ENCODE measurements around the gene BDKRB2. TPM values are rescaled to one million over a fixed set of nuclear protein-coding genes. Genes with fewer than 3 reads are reported as not detected.

Gene BDKRB2
- total RNA-seq, 6 experiments from 2014 or later = 5.8 to 11.2 (median 9.1) TPM

- Mint-ChIP-seq H3K27ac (peak overlapping the region; percentile 93), H3K4me3 (peak overlapping the region; percentile 48), H3K36me3 (ENCODE audit: low read depth) (peaks cover 20% of the 10 kb centered on the region), H3K27me3 (ENCODE audit: insufficient read depth) (peaks cover 1% of the 10 kb centered on the region; the same call in 1 of the 2 replicates), H3K9me3 (no peaks in the 10 kb centered on the region), H3K4me1 (ENCODE audit: low read depth) (peaks cover 90% of the 10 kb centered on the region)
- TF ChIP-seq, protein P1, sequence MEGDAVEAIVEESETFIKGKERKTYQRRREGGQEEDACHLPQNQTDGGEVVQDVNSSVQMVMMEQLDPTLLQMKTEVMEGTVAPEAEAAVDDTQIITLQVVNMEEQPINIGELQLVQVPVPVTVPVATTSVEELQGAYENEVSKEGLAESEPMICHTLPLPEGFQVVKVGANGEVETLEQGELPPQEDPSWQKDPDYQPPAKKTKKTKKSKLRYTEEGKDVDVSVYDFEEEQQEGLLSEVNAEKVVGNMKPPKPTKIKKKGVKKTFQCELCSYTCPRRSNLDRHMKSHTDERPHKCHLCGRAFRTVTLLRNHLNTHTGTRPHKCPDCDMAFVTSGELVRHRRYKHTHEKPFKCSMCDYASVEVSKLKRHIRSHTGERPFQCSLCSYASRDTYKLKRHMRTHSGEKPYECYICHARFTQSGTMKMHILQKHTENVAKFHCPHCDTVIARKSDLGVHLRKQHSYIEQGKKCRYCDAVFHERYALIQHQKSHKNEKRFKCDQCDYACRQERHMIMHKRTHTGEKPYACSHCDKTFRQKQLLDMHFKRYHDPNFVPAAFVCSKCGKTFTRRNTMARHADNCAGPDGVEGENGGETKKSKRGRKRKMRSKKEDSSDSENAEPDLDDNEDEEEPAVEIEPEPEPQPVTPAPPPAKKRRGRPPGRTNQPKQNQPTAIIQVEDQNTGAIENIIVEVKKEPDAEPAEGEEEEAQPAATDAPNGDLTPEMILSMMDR (IDR thresholded peaks at IDR 0.05) = no peak
- peak; percentile 95 for DNase-seq
These were observed 44.4 kb downstream of the BDKRB2 start for GRCh38 chr14:96249029-96249428.

GRCh38 chr14:96250485-96250884, 45.8 kb downstream of the BDKRB2 start:
- H3K4me1 Mint-ChIP-seq (ENCODE audit: low read depth) = peaks cover 97% of the 10 kb centered on the region
- H3K27me3 Mint-ChIP-seq (ENCODE audit: insufficient read depth) = peaks cover 1% of the 10 kb centered on the region; the same call in 1 of the 2 replicates
- no peak for DNase-seq
- H3K36me3 Mint-ChIP-seq (ENCODE audit: low read depth) = peaks cover 18% of the 10 kb centered on the region
- TF ChIP-seq, protein P1 (IDR thresholded peaks at IDR 0.05) = no peak
- no peak overlapping the region for H3K4me3 Mint-ChIP-seq
- no peaks in the 10 kb centered on the region for H3K9me3 Mint-ChIP-seq
- no peak overlapping the region; the same call in 1 of the 2 replicates for H3K27ac Mint-ChIP-seq

- Mint-ChIP-seq H3K4me1 (ENCODE audit: low read depth) (peaks cover 97% of the 10 kb centered on the region), H3K9me3 (no peaks in the 10 kb centered on the region), H3K36me3 (ENCODE audit: low read depth) (peaks cover 16% of the 10 kb centered on the region), H3K4me3 (peak overlapping the region; percentile 53; the same call in 1 of the 2 replicates), H3K27ac (peak overlapping the region; percentile 93), H3K27me3 (ENCODE audit: insufficient read depth) (peaks cover 1% of the 10 kb centered on the region; the same call in 1 of the 2 replicates)
- no peak for DNase-seq
- TF ChIP-seq, protein P1 (IDR thresholded peaks at IDR 0.05) = no peak
These were observed 47.1 kb downstream of the BDKRB2 start for GRCh38 chr14:96251656-96252155.

DNA sequence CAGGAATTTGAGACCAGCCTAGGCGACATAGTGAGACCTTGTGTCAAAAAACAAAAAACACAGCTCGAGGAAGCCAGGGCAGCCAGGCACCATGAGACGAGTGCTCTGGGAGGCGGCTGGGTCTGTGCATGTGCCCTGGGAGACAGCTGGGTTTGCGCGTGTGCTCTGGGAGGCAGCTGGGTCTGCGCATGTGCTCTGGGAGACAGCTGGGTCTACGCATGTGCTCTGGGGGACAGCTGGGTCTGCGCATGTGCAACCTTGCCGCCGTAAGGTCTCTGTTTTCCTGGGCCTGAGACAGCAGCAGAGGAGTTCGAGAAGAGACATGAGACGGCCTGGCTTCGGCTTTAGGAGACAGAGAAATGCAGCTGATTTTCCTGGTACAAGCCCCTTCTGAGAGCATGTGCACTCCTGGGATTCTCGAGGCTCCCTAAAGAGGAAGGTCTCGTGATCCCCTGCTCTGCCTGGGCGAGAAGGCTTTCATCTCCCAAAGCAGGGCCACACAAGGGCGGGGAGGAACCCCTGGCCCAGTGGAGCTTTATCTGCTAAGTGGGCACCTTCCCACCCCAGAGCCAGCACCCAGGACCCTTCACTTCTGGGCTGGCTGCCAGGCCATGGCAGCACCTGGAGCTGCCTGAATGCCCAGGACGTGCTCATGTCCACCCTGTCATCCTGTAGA, 47.8 kb downstream of the BDKRB2 start:
- peak overlapping the region; percentile 63; the same call in 1 of the 2 replicates for H3K4me3 Mint-ChIP-seq
- H3K36me3 Mint-ChIP-seq (ENCODE audit: low read depth) = peaks cover 23% of the 10 kb centered on the region
- H3K9me3 Mint-ChIP-seq = no peaks in the 10 kb centered on the region
- H3K4me1 Mint-ChIP-seq (ENCODE audit: low read depth) = peaks cover 97% of the 10 kb centered on the region
- H3K27me3 Mint-ChIP-seq (ENCODE audit: insufficient read depth) = peaks cover 1% of the 10 kb centered on the region; the same call in 1 of the 2 replicates
- H3K27ac Mint-ChIP-seq = peak overlapping the region; percentile 93
- DNase-seq = no peak
- TF ChIP-seq, protein P1 (IDR thresholded peaks at IDR 0.05) = no peak

- no peaks in the 10 kb centered on the region for H3K9me3 Mint-ChIP-seq
- peak overlapping the region; percentile 93 for H3K27ac Mint-ChIP-seq
These were observed 48.4 kb downstream of the BDKRB2 start for GRCh38 chr14:96252999-96253539.

More at GRCh38 chr14:96252999-96253539, 48.4 kb downstream of the BDKRB2 start:
- peaks cover 26% of the 10 kb centered on the region for H3K36me3 Mint-ChIP-seq (ENCODE audit: low read depth)
- peaks cover 94% of the 10 kb centered on the region for H3K4me1 Mint-ChIP-seq (ENCODE audit: low read depth)
- peaks cover 1% of the 10 kb centered on the region; the same call in 1 of the 2 replicates for H3K27me3 Mint-ChIP-seq (ENCODE audit: insufficient read depth)
- DNase-seq = peak; percentile 72
- TF ChIP-seq, protein P1 (IDR thresholded peaks at IDR 0.05) = no peak
- H3K4me3 Mint-ChIP-seq = peak overlapping the region; percentile 63
